T-helper 9 cell (primary cell): Measurements from ENCODE around the gene CALY.
A peak's percentile ranks its signal among the peaks of the same experiment; 100 is the strongest.

ENCODE experiments used
- DNase-seq: peaks from one replicate; pipeline ENCODE4 v3.0.0-alpha.2; 2020

Gene CALY

DNA sequence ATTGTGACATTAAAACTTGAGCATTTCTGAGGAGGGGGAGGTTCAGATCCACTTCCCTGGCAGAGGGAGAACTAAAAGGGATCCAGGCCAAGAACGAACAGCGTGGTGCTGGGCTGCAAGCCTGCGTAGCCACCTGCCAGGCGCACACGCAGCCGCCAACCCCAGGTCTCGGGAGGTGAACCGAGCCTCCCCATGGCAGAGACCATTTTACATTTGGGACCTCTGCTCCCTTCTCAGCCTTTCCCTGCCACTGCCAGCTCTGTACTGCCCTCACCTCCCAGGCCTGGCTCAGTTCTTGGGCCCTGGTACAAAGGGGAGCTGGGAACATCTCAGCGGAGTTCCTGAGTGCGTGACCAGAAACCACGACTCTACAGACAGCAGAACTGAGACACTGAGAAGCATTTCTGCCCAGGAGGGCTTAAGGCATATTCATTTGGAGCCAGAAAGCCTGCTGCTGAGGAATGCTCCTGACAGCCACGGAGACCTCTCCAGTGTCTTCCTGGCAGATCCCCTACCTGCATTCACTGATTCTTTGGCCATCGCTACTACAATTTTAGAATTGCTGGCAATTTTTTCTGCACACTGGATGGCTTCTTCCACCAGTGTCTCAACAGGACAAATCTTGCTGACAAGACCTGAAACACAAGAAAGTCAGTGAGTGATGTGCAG is 28.9 kb upstream of the CALY start:
- no peak for DNase-seq

DNA sequence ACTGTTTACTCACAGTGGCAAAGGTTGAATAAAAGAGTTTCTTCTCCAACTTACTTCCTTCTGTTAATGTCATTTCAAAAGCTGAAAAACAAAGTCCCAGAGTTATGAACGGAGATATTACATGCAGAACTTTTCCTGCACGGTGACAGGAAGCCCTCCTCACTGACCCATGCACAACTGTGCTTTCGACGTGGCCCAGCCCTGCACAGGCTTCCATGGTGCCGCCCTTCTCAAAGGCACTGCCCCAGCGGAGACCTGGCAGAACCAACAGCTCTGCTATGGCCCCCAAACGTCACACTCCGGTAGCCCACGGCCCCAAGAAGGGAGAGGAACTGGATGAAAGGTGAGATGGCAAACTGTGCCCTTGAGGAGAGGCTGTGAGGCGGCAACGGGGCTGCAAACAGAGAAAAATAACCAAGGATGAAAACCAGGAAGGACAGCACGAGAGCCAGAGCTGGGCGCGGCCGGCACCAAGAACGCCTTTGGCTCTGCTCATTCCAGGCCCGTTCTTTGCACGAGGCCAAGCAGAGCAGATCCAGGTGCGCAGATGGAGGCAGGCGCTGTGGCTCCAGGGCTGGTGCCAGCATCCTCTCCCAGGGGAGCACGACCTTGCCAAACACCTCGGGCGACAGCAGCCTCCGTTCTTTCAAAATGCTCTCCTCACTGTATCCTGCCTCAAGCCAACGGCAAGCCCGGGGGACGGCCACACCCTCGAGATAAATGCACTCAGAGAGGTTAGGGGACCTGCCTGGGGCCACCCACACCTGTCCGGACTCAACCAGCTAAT is 28.1 kb upstream of the CALY start:
- DNase-seq: no peak

DNA sequence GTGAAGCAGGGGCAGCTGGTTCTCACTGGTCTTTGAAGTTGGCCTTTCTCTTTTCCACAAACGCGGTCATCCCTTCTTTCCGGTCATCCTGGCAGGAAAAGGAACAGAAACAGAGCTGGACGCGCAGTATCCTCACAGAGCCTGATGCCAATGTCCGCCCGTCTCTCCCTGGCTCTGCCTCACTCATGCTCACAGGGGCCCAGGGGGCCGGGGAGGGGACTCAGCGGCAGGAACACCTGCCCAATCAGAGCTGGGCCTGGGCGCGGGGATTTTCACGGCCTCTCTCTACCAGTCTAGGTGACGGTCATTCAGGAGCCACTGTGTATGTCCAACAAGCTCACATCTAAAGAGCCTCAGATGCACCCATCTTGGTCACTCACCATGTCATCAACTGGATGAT is 26.1 kb upstream of the CALY start:
- no peak for DNase-seq

DNA sequence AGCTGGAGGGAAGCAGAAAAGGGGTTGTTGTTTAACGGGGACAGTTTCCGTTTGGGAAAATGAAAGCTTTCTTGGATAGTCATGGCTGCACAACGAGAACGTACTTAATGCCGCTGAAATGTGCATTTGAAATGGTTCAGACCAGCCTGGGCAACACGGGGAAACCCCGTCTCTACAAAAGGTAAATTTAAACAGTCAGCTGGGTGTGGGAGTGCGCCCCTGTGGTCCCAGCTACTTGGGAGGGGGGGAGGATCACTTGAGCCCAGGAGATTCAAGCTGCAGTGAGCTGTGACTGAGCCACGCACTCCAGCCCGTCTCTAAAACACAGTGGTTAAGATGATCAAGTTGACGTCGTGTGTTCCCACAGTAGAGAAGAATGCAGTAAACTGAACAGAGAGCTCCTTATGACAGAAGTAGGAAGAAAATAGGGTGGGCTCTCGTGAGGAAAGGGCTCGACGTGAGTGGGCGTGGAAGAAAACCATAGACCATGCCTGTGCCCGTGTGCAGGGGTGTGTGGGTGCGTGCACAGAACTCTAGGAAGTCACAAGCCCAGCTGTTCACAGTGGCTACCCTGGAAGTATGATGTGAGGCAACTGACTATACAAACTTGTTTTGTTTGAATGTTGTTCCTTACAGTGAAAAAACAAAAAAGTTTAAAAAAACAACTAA is 25.2 kb upstream of the CALY start:
- DNase-seq: no peak

DNA sequence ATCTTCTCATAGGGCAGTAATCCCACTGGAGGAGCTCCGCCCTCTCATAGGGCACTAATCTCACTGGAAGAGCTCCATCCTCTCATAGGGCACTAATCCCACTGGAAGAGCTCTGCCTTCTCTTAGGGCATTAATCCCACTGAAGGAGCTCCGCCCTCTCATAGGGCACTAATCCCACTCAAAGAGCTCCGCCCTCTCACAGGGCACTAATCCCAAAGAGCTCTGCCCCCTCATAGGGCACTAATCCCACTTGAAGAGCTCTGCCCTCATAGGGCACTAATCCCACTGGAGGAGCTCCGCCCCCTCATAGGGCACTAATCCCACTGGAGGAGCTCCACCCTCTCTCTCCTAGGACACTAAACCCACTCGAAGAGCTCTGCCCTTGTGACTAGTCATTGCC is 24.5 kb upstream of the CALY start:
- DNase-seq: no peak

DNA sequence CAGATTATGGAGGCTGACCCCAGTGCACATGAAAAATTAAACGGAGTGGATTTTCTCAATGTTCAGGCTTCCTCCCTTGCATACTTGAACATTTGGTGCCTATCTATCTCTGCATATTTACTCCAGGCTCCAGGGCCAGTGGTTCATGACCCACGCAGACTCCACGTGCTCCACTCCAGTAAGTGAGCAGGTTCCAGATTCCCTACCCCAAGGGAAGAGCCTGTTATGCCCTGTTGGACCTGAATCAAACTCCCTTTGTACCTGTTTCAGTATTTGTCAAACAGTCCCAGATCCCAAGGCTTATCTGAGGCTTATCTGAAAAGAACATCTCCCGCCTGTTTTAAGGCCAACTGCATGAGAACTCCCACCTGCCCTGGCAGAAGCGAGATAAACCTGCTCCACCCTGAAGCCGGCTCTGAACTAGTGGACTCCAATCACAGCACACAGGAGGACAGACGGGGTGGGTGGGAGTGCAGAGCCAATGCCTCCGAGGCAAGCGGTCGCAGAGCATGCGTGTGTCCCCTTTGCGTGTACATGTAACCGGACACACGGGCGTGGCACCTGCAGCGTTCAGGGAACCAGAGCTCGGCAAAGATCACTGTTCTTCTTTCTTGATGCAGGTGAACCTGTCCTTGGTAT is 23.4 kb upstream of the CALY start:
- no peak for DNase-seq

DNA sequence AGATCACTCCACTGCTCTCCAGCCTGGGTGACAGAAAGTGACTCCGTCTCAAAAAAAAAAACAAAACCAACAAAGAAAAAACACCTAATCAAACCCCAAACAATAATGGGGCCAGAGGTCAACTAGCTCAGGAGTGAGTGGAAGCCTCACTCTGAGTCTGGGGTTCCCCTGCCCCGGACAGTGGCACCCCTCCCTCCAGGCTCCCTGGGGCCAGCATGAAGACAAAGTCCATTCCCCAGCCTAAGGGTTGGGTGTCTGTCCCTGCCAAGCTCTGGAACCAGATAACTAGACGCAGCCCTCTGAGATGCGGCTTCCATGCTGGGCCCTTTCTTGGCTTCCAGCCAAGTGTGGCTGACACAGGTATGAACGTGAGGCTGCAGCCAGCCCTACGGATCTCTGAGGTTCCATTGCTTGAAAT is 22.9 kb upstream of the CALY start:
- no peak for DNase-seq

DNA sequence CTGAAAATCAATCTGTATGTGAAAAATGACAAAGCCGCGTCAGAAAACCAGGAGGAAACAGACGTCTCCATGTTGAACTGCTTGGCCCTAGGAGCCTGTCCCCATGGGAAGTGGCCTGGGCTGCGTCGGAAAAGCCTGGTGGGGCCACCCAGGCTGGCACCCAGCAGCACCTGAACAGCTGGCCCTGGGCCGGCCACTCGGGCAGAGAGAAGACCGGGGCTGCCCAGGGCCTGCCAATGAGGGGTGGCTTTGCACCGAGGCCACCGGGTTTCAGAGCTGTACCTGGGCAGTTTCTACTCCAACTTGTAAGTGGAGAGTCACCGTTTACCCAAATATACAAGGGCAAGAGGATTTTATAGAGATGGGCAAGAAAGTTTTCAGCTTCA is 22.2 kb upstream of the CALY start:
- DNase-seq: no peak

DNA sequence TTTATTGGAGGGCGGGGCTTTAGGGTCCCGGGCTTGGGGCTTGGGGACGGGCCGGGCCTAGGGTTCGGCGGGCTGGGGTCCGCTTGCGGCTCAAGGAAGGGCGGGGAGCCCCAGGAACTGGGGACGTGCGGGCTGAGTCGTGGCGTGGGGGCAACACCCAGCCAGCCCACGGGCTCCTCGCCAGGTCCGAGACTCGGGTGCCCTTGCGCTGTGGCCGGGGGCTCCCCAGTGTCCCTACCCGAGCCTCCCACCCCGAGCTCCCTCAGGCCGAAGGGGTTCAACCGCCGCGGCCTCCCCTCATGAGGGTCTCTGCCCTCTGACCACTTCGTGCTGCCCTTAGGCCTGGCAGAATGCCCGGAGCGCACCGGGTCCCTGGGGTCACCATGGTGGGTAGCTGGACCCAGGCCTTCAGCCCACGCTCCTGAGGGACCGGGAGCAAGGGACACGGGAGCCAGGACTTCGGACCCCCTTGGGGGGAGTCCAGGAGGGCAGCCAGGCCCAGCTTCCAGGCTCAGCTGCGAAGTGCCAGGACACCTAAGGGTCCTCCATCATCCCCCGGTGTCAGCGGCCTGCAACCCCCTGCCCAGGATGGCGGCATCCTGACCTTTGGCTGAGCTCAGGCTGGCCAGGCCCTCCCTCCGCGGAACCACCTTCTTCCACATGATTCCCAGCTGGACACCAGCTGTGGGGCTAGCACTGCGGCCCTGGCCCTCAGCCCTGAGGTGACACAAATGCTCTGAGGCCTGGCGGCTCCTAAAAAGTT is 21.6 kb upstream of the CALY start:
- DNase-seq: no peak

DNA sequence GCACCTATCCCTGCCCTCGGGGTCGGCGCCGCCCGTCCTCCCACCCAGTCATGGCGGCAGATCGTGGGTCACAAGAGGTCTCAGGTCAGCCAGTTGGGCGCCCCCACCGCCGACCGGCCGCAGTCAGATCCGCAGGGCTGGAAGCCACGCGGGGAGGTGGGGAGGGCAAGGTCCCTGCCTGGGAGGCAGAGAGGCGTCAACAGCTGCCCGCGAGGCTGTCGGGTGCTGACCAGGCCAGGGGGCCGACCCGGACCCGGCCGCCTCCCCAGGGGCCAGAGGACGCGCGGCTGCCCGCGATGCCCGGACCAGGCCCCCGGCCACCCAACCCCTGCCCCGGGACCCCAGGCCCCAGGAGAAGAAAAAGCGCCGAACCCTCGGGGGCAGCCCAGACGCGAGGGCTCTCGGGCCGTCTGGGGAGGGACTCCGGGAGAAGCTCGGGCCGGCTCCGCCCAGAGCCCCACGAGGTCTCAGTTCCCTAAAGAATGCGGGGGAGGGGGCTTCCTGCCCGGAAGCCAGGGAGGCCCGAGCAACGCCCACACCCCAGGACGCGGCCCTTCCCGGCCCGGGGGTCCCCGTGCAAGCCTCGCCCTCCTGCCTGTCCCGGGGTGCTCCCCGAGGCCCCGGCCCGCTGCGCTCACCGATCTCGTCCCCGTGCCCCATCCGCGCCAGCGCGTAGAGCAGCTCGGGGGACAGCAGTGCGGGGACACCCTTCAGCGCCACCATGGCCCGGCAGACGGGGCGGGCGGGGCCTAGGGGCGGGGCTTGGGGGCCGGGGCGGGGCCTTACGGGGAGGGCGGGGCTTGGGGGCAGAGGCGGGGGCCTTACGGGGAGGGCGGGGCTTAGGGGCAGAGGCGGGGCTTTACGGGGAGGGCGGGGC is 20.8 kb upstream of the CALY start, which contains the start of gene FUOM:
FUOM (minus strand) TSS at position 735 of the 877 bp plus-strand sequence; CDS start at position 723, 12 bp downstream.
- DNase-seq: peak; percentile 68

DNA sequence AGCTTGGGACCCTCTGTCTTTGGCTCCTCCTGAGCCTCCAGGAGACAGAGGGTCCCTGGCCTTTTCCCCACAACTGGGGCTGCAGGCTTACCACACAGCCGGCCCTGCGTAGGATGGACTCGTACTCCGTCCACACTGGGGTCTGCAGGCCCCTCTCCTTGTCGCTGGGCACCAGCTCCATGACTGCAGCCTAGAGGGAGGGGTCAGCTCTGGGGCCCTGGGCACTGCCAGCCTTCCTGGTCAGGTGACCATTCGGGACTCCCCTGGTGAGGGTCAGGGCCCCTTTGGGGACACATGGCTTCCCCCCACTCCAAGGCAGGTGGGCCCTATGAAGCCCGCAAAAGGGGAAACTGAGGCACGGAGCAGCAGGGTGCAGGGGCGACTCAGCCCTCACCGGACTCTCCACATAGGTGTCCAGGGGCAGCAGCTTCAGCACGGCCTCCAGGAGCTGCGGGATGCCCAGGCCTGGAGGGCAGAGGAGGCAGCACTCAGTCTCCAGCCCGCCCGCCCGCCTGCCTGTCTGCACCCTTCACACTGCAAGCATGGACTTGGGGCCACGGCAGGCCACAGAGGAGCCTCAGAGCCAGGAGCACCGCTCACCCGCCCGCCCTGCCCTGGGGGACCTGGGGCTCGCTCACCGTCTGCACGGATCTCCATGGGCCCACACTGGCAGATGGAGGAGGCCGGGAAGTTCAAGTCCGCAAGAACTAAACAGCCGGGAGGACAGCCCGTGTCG is 20.0 kb upstream of the CALY start:
- no peak for DNase-seq

DNA sequence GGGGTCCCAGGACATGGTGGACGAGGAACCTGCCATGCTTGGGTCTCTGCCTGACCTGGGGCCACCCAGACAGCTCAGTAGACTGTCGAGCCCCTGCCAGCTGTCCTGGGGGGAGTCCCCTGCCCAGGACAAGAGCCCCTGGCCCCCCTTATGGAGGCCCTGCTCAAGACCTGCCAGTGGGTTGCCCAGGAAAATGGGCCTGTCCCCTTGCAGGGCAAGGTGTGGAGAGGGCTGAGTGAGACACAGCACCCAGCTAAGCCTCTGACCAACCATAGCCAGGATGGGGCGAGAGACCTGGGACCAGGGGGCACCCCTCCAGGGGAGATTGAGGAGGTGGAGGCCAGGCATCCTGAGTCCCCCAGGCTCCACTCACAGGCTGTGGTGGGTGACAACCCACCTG is 19.3 kb upstream of the CALY start:
- no peak for DNase-seq

DNA sequence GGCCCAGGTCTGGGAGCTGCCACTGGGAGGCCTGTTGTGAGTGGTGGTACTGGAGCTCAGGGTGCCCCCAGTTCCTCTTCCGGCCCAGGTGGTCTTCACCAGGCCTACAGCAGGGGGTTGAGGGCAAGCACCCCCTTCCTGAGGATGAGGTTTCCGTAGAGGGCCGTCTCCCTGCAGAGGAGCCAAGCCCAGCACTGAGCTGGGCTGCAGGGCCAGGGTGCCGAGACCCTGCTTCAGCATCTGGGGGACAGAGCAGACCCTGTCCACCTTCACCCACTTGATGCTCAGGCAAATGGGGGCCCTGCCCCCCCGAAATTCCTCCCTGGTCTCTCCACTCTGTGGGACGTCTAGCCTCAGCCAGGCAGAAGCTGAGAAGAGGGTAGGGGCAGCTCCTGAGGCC is 18.6 kb upstream of the CALY start:
- DNase-seq: no peak

DNA sequence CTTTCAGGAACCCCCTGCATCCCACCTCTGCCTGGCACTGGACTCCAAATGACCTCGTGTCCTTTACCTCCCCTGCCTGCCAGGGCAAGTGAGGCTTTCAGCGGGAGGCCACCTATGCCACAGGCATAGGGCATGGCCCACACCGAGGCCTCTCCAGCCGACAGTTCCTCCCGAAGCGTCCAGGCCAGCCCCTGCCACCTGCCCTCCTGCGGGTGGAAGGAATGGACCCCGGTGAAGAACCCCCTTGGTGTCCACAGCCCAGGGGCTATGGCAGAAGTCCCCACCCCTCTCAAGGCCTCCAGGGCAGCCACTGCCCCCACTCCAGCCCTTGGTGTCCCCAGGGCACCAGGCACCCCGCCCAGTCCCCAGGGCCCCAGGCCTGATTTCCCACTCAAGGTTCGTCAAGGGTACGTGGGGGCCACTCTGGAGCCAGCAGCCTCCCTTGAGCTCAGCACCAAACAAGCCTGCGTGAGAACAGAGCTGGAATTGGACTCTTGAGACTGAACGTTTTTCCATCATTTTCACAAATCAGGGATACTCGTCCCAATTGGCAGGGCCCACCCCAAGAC is 18.1 kb upstream of the CALY start:
- DNase-seq: no peak

DNA sequence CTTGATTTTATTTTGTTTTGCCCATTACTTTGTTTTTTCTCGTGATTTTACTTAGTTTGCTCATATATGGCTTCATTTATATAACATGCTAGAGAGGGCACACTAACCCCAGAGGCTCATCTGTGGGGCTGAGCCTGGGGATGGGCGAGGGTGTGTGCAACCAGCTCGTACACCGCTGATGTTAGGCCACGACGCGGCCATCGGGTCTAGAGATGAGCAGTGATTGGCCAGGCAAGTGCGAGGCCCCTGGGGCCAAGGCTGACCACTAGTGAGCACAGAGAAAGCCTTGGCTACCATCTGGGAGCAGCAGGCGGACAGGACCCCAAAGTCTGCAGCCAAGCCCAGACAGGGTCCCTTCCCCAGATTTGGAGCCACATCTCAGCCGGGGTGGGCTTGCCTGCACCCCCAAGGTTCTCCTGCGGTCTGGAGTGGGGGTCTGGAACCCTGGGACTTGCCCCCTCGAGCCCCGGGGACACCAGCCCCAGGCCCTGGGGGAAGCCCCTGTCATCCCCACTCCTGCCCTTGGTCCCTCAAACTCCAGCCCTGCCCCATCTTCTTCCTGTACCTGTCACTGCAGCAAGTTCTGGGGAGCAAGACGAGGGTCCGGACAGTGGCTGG is 17.4 kb upstream of the CALY start:
- DNase-seq: no peak

DNA sequence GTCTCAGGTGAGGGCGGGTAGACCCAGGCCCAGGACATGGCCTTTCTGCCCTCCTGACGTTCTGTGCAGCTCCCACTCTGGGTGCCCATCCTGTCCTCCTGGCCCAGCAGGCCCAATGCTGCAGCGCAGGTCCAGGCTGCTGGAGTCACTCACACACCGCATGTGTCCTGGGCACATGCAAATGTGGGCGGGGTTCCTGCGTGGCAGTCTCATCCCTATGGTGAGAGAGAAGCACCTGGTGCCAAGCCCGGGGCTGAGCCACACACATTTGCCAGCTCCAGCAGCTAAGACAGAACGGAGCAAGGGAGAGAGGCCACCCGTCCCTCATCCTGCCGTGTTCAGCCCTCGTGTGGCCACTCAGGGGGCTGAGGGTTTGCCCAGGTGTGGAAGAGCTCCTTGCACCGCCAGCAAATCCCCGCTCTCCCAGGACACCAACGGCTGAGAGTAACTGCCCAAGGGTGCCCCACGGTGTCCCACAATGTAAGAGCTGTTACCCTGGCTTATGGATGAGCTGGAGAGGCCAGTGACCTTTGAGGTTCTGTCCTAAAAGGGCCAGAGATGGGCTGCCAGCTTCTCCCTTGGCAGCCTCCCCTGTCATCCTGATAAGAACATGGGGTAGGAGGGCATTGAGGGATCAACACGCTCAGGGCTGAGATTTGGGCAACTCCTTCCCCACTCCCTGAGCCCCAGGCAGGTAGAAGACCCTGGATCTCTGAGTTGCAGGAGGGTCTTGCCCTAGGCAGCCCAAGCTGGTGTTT is 16.7 kb upstream of the CALY start:
- no peak for DNase-seq

DNA sequence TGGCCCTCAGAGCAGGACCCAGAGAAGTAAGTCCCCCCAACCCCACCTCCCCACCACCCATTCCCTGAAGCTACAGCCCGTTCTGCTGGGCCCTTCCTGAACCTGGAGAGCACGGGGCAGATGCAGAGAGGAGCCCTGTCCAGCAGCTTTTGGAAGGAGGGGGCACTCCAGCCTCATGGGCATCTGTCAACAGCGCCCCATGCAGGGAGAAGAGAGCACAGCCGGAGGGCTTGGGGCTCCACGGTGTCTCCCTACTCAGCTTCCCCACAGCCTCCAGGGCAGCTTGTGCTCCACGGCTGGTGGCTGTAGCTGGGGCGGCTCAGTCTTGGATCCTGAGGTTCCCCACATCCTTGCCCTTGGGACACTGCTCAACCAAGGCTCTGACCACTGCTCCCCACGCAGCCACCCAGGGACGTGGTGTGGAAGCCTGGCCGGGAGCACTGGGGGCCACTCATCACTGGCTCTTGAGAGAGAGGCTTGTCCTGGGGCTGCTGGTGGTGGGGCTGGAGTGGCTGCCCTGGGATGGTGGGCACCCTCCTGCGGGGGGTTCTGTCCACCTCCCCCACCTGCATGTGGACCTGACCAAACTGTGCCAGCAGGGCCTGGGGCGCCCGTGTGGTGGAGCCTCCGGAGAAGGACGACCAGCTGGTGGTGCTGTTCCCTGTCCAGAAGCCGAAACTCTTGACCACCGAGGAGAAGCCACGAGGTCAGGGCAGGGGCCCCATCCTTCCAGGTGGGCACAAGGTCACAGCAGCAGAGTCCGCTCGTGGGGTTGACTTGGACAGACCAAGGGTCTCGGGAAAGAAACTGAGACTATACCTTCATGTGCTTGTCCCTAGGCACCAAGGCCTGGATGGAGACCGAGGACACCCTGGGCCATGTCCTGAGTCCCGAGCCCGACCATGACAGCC is 15.0 kb upstream of the CALY start:
- no peak for DNase-seq

DNA sequence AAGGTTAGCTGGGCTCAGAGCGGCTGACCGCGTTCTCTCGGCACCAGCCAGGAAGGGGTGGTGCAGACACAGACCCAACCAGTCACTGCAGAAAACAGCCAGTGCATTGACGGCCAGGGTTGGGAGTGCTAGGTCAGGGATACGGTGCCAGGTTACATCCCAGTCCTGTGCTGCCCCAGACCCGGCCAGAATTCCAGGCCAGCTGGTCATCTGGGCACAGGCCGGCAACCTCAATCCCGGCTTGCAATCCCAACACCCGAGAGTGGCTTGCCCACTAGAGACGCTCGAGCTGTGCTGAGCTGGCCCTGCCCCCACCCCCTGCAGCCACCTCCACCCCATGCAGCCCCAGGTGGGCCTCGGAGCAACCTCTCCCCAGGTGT is 14.2 kb upstream of the CALY start:
- no peak for DNase-seq
